HEK293 (cell line): ENCODE results near the gene LRIT1.

ENCODE experiments used
- CTCF ChIA-PET: fragments of 350-600 bp; formaldehyde crosslinking; extraction: SDS; loops from one replicate; lab custom pipeline; 2021; ENCODE audit warnings: antibody characterized with exemption; lab: Yijun Ruan, JAX
- POLR2A ChIA-PET: fragments of 300-600 bp; formaldehyde crosslinking; extraction: SDS; loops from one replicate; lab custom pipeline; 2020; ENCODE audit warnings: antibody characterized with exemption, inconsistent platforms; lab: Yijun Ruan, JAX
- H3K27ac ChIP-seq: fragments of 200-500 bp; sonication (Bioruptor generic); 2 replicates; pipeline ENCODE4 v1.5.1; 2014; ENCODE audit warnings: low read depth, low read length, control low read depth, inconsistent platforms; ENCODE audit errors: extremely low read depth
- H3K36me3 ChIP-seq, 2 experiments: fragments of 200-500 bp in 1 of 2; sonication (Bioruptor generic) in 1 of 2; 1 replicate in 1 of 2; 2 replicates in 1 of 2; pipeline ENCODE4 v1.5.1; 2014 to 2017; ENCODE audit warnings: inconsistent platforms in 2 of 2, low read length in 2 of 2; ENCODE audit not compliant: control insufficient read depth in 2 of 2, insufficient read depth in 1 of 2
- H3K4me1 ChIP-seq: fragments of 200-500 bp; sonication (Bioruptor generic); 2 replicates; pipeline ENCODE4 v1.5.1; 2014; ENCODE audit warnings: mild to moderate bottlenecking, low read length, inconsistent platforms; ENCODE audit not compliant: control insufficient read depth, insufficient read depth
- H3K4me3 ChIP-seq: 2 replicates; pipeline ENCODE4 v1.5.1; 2011; ENCODE audit warnings: low read depth, mild to moderate bottlenecking, control low read depth, low read length, moderate library complexity
- H3K9me3 ChIP-seq: fragments of 200-500 bp; sonication (Bioruptor generic); 2 replicates; pipeline ENCODE4 v1.5.1; 2014; ENCODE audit warnings: low read depth, low read length, inconsistent platforms; ENCODE audit not compliant: control insufficient read depth, insufficient read depth
- GLIS1 ChIP-seq: fragments of 450-650 bp; formaldehyde crosslinking; IDR thresholded peaks from 2 replicates; pipeline ENCODE4 v1.5.1; 2016; ENCODE audit warnings: missing biosample characterization, missing genetic modification characterization
- GLIS2 ChIP-seq: fragments of 450-650 bp; formaldehyde crosslinking; IDR thresholded peaks from 2 replicates; pipeline ENCODE4 v1.5.1; 2016; ENCODE audit warnings: missing biosample characterization, missing genetic modification characterization
- PRDM1 ChIP-seq: fragments of 450-650 bp; formaldehyde crosslinking; IDR thresholded peaks from 2 replicates; pipeline ENCODE4; 2016; ENCODE audit warnings: missing biosample characterization, missing genetic modification characterization
- ZBTB7A ChIP-seq: fragments of 450-650 bp; formaldehyde crosslinking; IDR thresholded peaks from 2 replicates; pipeline ENCODE4 v1.5.1; 2016; ENCODE audit warnings: low read depth, missing biosample characterization, missing genetic modification characterization
- ZNF138 ChIP-seq: fragments of 450-650 bp; formaldehyde crosslinking; IDR thresholded peaks from 2 replicates; pipeline ENCODE4 v1.5.1; 2016; ENCODE audit warnings: missing biosample characterization, missing genetic modification characterization, borderline replicate concordance
- ZNF146 ChIP-seq: fragments of 450-650 bp; formaldehyde crosslinking; IDR thresholded peaks from 2 replicates; pipeline ENCODE4 v1.5.1; 2016; ENCODE audit warnings: missing biosample characterization, missing genetic modification characterization
- ZNF211 ChIP-seq: fragments of 450-650 bp; formaldehyde crosslinking; IDR thresholded peaks from 2 replicates; pipeline ENCODE4 v1.5.1; 2016; ENCODE audit warnings: low read depth, missing biosample characterization, missing genetic modification characterization
- ZNF266 ChIP-seq: fragments of 450-650 bp; formaldehyde crosslinking; IDR thresholded peaks from 2 replicates; pipeline ENCODE4 v1.5.1; 2016; ENCODE audit warnings: missing biosample characterization, missing genetic modification characterization, low read depth
- ZNF366 ChIP-seq: fragments of 450-650 bp; formaldehyde crosslinking; conservative IDR thresholded peaks from 2 replicates; pipeline ENCODE4 v1.5.1; 2016; ENCODE audit warnings: missing biosample characterization, missing genetic modification characterization
- ZNF518A ChIP-seq: fragments of 450-650 bp; formaldehyde crosslinking; conservative IDR thresholded peaks from 2 replicates; pipeline ENCODE4 v1.5.1; 2016; ENCODE audit warnings: low read depth, missing biosample characterization, missing genetic modification characterization
- ZNF529 ChIP-seq: fragments of 450-650 bp; formaldehyde crosslinking; IDR thresholded peaks from 2 replicates; pipeline ENCODE4 v1.5.1; 2017; ENCODE audit warnings: missing genetic modification characterization, missing biosample characterization; ENCODE audit not compliant: insufficient replicate concordance
- ZNF530 ChIP-seq: fragments of 450-650 bp; formaldehyde crosslinking; IDR thresholded peaks from 2 replicates; pipeline ENCODE4 v1.5.1; 2016; ENCODE audit warnings: low read depth, missing biosample characterization, missing genetic modification characterization
- ZNF548 ChIP-seq: fragments of 450-650 bp; formaldehyde crosslinking; IDR thresholded peaks from 2 replicates; pipeline ENCODE4 v1.5.1; 2016; ENCODE audit warnings: missing biosample characterization, missing genetic modification characterization
- ZNF580 ChIP-seq: fragments of 450-650 bp; formaldehyde crosslinking; IDR thresholded peaks from 2 replicates; pipeline ENCODE4 v1.5.1; 2016; ENCODE audit warnings: missing biosample characterization, missing genetic modification characterization
- ZNF585B ChIP-seq: fragments of 450-650 bp; formaldehyde crosslinking; IDR thresholded peaks from 2 replicates; pipeline ENCODE4 v1.5.1; 2016; ENCODE audit warnings: missing biosample characterization, missing genetic modification characterization
- ZNF692 ChIP-seq: fragments of 450-650 bp; formaldehyde crosslinking; IDR thresholded peaks from 2 replicates; pipeline ENCODE4 v1.5.1; 2016; ENCODE audit warnings: missing biosample characterization, missing genetic modification characterization
- ZNF747 ChIP-seq: fragments of 450-650 bp; formaldehyde crosslinking; IDR thresholded peaks from 2 replicates; pipeline ENCODE4 v1.5.1; 2016; ENCODE audit warnings: missing biosample characterization, missing genetic modification characterization
- ZNF776 ChIP-seq: fragments of 450-650 bp; formaldehyde crosslinking; IDR thresholded peaks from 2 replicates; pipeline ENCODE4 v1.5.0; 2017; ENCODE audit warnings: missing biosample characterization, missing genetic modification characterization, borderline replicate concordance
- ZNF837 ChIP-seq: fragments of 450-650 bp; formaldehyde crosslinking; IDR thresholded peaks from 2 replicates; pipeline ENCODE4 v1.5.1; 2016; ENCODE audit warnings: missing biosample characterization, missing genetic modification characterization
- ZSCAN16 ChIP-seq: fragments of 450-650 bp; formaldehyde crosslinking; IDR thresholded peaks from 2 replicates; pipeline ENCODE4 v1.5.1; 2016; ENCODE audit warnings: missing biosample characterization, missing genetic modification characterization
- ZSCAN23 ChIP-seq: fragments of 450-650 bp; formaldehyde crosslinking; IDR thresholded peaks from 2 replicates; pipeline ENCODE4 v1.5.1; 2016; ENCODE audit warnings: missing biosample characterization, missing genetic modification characterization
- TF ChIP-seq, protein P1 (sequence below): fragments of 450-650 bp; formaldehyde crosslinking; IDR thresholded peaks from 2 replicates; pipeline ENCODE4 v1.5.1; 2016; ENCODE audit warnings: missing biosample characterization, missing genetic modification characterization
- TF ChIP-seq, protein P2 (sequence below): fragments of 450-650 bp; formaldehyde crosslinking; IDR thresholded peaks from 2 replicates; pipeline ENCODE4 v1.5.1; 2017; ENCODE audit warnings: missing biosample characterization, missing genetic modification characterization

LRIT1 gene

DNA sequence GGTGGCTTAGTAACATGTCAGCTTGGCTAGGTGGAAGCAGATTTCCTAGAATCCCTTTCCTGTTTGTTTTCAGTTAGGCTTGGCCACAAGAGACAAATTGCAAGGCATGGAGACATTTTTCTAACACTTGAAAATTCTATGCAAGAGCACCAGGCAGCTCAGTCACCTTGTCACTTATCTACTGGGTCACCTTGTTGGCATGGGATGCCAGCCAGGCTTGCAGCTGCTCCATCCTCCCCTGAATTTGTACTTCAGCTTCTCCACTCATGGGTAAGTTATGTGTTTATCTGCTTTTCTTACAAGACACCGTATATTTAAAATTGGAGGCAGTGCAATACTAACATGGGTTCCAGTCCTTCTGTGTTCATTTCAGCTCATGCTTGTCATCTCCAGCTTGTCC is 46.8 kb upstream of the LRIT1 start (continued):
- no peak for TF ChIP-seq ZNF692 (tag by site-specific recombination)
- no peak for TF ChIP-seq ZNF580 (tag by site-specific recombination)
- no peak for TF ChIP-seq ZNF776 (tag by site-specific recombination)
- TF ChIP-seq ZNF530 (tag by site-specific recombination) = no peak
- TF ChIP-seq ZNF747 (tag by site-specific recombination) = no peak
- TF ChIP-seq ZNF211 = no peak
- TF ChIP-seq ZBTB7A (tag by site-specific recombination) = no peak
- no peak for TF ChIP-seq ZSCAN23 (tag by site-specific recombination)
- TF ChIP-seq, protein P1, sequence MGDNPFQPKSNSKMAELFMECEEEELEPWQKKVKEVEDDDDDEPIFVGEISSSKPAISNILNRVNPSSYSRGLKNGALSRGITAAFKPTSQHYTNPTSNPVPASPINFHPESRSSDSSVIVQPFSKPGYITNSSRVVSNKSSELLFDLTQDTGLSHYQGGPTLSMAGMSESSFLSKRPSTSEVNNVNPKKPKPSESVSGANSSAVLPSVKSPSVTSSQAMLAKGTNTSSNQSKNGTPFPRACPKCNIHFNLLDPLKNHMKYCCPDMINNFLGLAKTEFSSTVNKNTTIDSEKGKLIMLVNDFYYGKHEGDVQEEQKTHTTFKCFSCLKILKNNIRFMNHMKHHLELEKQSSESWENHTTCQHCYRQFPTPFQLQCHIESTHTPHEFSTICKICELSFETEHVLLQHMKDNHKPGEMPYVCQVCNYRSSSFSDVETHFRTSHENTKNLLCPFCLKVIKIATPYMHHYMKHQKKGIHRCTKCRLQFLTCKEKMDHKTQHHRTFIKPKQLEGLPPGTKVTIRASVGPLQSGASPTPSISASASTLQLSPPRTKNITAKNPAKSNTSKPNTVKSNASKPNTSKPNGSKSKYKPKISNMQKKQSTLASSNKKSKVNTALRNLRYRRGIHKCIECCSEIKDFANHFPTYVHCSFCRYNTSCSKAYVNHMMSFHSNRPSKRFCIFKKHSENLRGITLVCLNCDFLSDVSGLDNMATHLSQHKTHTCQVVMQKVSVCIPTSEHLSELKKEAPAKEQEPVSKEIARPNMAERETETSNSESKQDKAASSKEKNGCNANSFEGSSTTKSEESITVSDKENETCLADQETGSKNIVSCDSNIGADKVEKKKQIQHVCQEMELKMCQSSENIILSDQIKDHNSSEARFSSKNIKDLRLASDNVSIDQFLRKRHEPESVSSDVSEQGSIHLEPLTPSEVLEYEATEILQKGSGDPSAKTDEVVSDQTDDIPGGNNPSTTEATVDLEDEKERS (tag by site-specific recombination) = no peak
- TF ChIP-seq GLIS2 (tag by site-specific recombination) = no peak

- Histone ChIP-seq H3K27ac (no peak overlapping the region), H3K4me1 (no peaks in the 10 kb centered on the region), H3K4me3 (no peak overlapping the region), H3K9me3 (no peaks in the 10 kb centered on the region), H3K36me3 (no peaks in the 10 kb centered on the region)
- ChIA-PET CTCF (no interaction called here), POLR2A (no interaction called here)
- no peak for TF ChIP-seq ZNF548 (tag by site-specific recombination)
- no peak for TF ChIP-seq ZNF585B
- TF ChIP-seq, protein P2, sequence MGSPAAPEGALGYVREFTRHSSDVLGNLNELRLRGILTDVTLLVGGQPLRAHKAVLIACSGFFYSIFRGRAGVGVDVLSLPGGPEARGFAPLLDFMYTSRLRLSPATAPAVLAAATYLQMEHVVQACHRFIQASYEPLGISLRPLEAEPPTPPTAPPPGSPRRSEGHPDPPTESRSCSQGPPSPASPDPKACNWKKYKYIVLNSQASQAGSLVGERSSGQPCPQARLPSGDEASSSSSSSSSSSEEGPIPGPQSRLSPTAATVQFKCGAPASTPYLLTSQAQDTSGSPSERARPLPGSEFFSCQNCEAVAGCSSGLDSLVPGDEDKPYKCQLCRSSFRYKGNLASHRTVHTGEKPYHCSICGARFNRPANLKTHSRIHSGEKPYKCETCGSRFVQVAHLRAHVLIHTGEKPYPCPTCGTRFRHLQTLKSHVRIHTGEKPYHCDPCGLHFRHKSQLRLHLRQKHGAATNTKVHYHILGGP = no peak
- TF ChIP-seq ZBTB7A (tag by site-specific recombination) = no peak
- TF ChIP-seq ZNF366 (tag by site-specific recombination) = no peak
- no peak for TF ChIP-seq ZNF518A (tag by site-specific recombination)
- no peak for TF ChIP-seq ZNF266 (tag by site-specific recombination)
- TF ChIP-seq ZNF146 (tag by site-specific recombination) = no peak
- TF ChIP-seq ZNF529 (tag by site-specific recombination) = no peak
- no peak for TF ChIP-seq ZSCAN16 (tag by site-specific recombination)
- TF ChIP-seq ZNF138 (tag by site-specific recombination) = no peak
- TF ChIP-seq ZNF837 = no peak
- TF ChIP-seq GLIS1 (tag by site-specific recombination) = no peak
- TF ChIP-seq PRDM1 (tag by site-specific recombination) = no peak
These were observed 45.3 kb upstream of the LRIT1 start for GRCh38 chr10:84286695-84287094.
